Neuronal stem cell (in vitro differentiated cells): Measurements from ENCODE around the gene TPI1.

Source experiments
- DNase-seq: peaks from one replicate; pipeline ENCODE4 v3.0.0-alpha.2; 2013; ENCODE audit warnings: low spot score
- H2AFZ ChIP-seq: one replicate; pipeline ENCODE4 v1.6.1; 2013; ENCODE audit warnings: mild to moderate bottlenecking, low read length, inconsistent platforms
- H2AK5ac ChIP-seq: 2 replicates; pipeline ENCODE4 v1.6.1; 2013; ENCODE audit warnings: low read depth, mild to moderate bottlenecking, inconsistent platforms, low read length, moderate library complexity, mixed read lengths
- H2BK120ac ChIP-seq: 2 replicates; pipeline ENCODE4 v1.6.1; 2013; ENCODE audit warnings: low read depth, mild to moderate bottlenecking, inconsistent platforms, low read length, moderate library complexity, mixed read lengths
- H2BK12ac ChIP-seq: one replicate; pipeline ENCODE4 v1.6.1; 2013; ENCODE audit warnings: low read length, inconsistent platforms
- H2BK15ac ChIP-seq: 2 replicates; pipeline ENCODE4 v1.6.1; 2013; ENCODE audit warnings: mild to moderate bottlenecking, low read length, inconsistent platforms, mixed read lengths
- H2BK5ac ChIP-seq: one replicate; pipeline ENCODE4 v1.6.1; 2013; ENCODE audit warnings: inconsistent platforms, mild to moderate bottlenecking, low read length, moderate library complexity
- H3K14ac ChIP-seq: one replicate; pipeline ENCODE4 v1.6.1; 2013; ENCODE audit warnings: low read length, inconsistent platforms
- H3K18ac ChIP-seq: 2 replicates; pipeline ENCODE4 v1.6.1; 2013; ENCODE audit warnings: low read length, inconsistent platforms
- H3K23ac ChIP-seq: 2 replicates; pipeline ENCODE4 v1.6.1; 2013; ENCODE audit warnings: low read depth, mild to moderate bottlenecking, mixed read lengths, low read length, inconsistent platforms; ENCODE audit not compliant: poor library complexity
- H3K27ac ChIP-seq: replicated peaks from 3 replicates; pipeline ENCODE4 v1.5.1; 2013; ENCODE audit warnings: low read length, inconsistent platforms
- H3K27me3 ChIP-seq, 3 experiments: 2 replicates each; pipeline ENCODE4 v1.6.1; 2013; ENCODE audit warnings: low read length in 3 of 3, mild to moderate bottlenecking in 2 of 3, inconsistent platforms in 1 of 3, low read depth in 1 of 3, mixed read lengths in 1 of 3, moderate library complexity in 1 of 3; ENCODE audit not compliant: control insufficient read depth in 3 of 3, insufficient read depth in 3 of 3
- H3K36me3 ChIP-seq, 2 donors: replicated peaks in 1 of 2; 2 replicates each; pipeline ENCODE4 v1.6.1; 2013; ENCODE audit warnings: low read length in 2 of 2; ENCODE audit not compliant: control insufficient read depth in 2 of 2, insufficient read depth in 2 of 2
- H3K4ac ChIP-seq: 2 replicates; pipeline ENCODE4 v1.6.1; 2013; ENCODE audit warnings: inconsistent platforms, mild to moderate bottlenecking, low read length, moderate library complexity
- H3K4me1 ChIP-seq, 2 donors: 1 replicate in 1 of 2; 2 replicates in 1 of 2; pipeline ENCODE4 v1.6.1; 2013; ENCODE audit warnings: low read length in 2 of 2, low read depth in 1 of 2; ENCODE audit not compliant: control insufficient read depth in 2 of 2, insufficient read depth in 1 of 2
- H3K4me2 ChIP-seq: one replicate; pipeline ENCODE4 v1.6.1; 2013; ENCODE audit warnings: mild to moderate bottlenecking, low read length, inconsistent platforms; ENCODE audit not compliant: insufficient read depth, poor library complexity, severe bottlenecking
- H3K4me3 ChIP-seq, 2 donors: 2 replicates each; pipeline ENCODE4 v1.5.1; 2013; ENCODE audit warnings: low read length in 2 of 2, mild to moderate bottlenecking in 2 of 2, inconsistent platforms in 1 of 2, moderate library complexity in 1 of 2
- H3K79me1 ChIP-seq: one replicate; pipeline ENCODE4 v1.6.1; 2013; ENCODE audit warnings: low read depth, mild to moderate bottlenecking, inconsistent platforms, low read length, moderate library complexity
- H3K9ac ChIP-seq: one replicate; pipeline ENCODE4 v1.6.1; 2013; ENCODE audit warnings: mild to moderate bottlenecking, low read depth, low read length, inconsistent platforms; ENCODE audit not compliant: poor library complexity
- H3K9me3 ChIP-seq, 2 donors: replicated peaks in 1 of 2; 2 replicates each; pipeline versions ENCODE3 to v1.6.1; 2013; ENCODE audit warnings: low read length in 2 of 2, mild to moderate bottlenecking in 2 of 2, inconsistent platforms in 1 of 2, low read depth in 1 of 2, mixed read lengths in 1 of 2, moderate library complexity in 1 of 2; ENCODE audit not compliant: control insufficient read depth in 2 of 2, insufficient read depth in 1 of 2
- H4K8ac ChIP-seq: one replicate; pipeline ENCODE4 v1.6.1; 2013; ENCODE audit warnings: low read depth, mild to moderate bottlenecking, inconsistent platforms, low read length, moderate library complexity
- H4K91ac ChIP-seq: one replicate; pipeline ENCODE4 v1.6.1; 2013; ENCODE audit warnings: low read length, low read depth, mild to moderate bottlenecking, inconsistent platforms; ENCODE audit not compliant: poor library complexity
- WGBS, 2 donors: extraction: QIAGEN DNeasy Blood & Tissue Kit; methylation state at CpG; one replicate each; pipeline ENCODE4 v1.1.7; 2013; ENCODE audit warnings: missing lambda C conversion rate in 2 of 2, mixed read lengths in 1 of 2; ENCODE audit not compliant: insufficient read length in 2 of 2, insufficient replicate concordance in 1 of 2; ENCODE audit errors: extremely low coverage in 2 of 2; 5-methylcytosine and 5-hydroxymethylcytosine counted together

The TPI1 gene

DNA sequence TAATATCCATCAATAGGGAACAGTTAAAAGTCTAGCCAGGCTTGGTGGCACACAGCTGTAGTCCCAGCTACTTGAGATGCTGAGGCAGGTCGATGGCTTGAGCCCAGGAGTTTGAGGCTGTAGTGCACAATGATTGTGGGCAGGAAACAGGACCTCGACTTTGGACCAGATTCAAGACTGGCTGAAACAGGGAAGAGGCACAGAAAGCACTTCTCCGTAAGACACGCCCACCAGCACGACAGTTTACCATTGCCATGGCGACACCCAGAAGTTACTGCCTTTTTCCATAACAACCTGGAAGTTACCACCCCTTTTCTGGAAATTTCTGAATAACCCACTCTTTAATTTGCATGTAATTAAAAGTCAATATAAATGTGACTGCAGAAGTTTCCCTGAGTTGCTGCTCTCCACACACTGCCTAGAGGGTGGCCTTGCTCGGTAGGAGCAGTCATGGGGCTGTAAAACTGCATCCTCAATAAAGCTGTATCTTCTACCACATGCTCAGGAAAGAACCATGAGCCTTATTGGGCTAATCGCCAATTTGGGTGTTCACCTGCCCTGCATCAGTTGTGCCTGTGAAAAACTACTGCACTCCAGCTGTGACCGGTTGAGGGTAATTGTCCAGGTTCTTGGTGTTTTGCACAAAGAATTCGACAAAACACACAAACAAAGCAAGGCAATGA lies 32.6 kb downstream of the TPI1 start:
- Histone ChIP-seq H3K27ac (no peak overlapping the region), H2BK120ac (no peak overlapping the region), H2BK5ac (no peak overlapping the region), H3K9me3 (no peaks in the 10 kb centered on the region), H4K8ac (no peak overlapping the region), H3K23ac (no peak overlapping the region), H3K18ac (no peak overlapping the region), H4K91ac (no peak overlapping the region), H2AFZ (no peak overlapping the region), H3K4me1 (peaks cover 3 to 6% of the 10 kb centered on the region in 2 donors), H2BK12ac (no peak overlapping the region), H3K4ac (no peak overlapping the region), H3K27me3 (no peaks in the 10 kb centered on the region), H2AK5ac (no peak overlapping the region), H3K14ac (no peak overlapping the region), H3K4me2 (no peak overlapping the region), H3K4me3 (no peak overlapping the region), H2BK15ac (no peak overlapping the region), H3K9ac (no peak overlapping the region), H3K79me1 (no peaks in the 10 kb centered on the region), H3K36me3 (no peaks in the 10 kb centered on the region)
- whole genome bisulfite sequencing, 2 donors, result no CpG with 5 or more reads among the region's 10 CpGs
- DNase-seq, result no peak

DNA sequence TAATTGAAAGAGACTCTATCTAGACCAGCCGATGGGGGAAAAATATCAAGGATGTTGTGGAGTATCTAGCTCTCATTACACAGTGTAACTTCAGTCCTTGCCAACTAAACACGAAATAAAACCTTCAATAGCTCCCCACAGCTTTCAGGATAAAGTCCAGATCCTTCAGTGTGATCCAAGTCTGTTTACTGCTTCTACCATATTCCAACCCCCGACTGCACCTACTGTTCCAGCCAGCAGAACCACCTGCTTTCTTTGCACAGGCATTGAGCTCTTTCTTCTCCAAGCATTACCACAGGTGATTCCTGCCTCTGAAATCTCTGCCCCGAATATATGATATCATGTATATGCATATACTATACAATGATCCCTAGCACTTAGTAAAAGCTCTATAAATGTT lies 35.1 kb downstream of the TPI1 start:
- H3K4me3 ChIP-seq, result no peak overlapping the region
- H3K9me3 ChIP-seq, result no peaks in the 10 kb centered on the region
- no peak overlapping the region for H3K14ac ChIP-seq
- H2BK120ac ChIP-seq, result no peak overlapping the region
- no peak overlapping the region for H2BK5ac ChIP-seq
- H3K4me2 ChIP-seq, result no peak overlapping the region
- H3K4ac ChIP-seq, result no peak overlapping the region
- no peak overlapping the region for H2AFZ ChIP-seq
- H3K27me3 ChIP-seq, result no peaks in the 10 kb centered on the region
- H3K79me1 ChIP-seq, result peaks cover 1% of the 10 kb centered on the region
- H2BK15ac ChIP-seq, result no peak overlapping the region
- no peak overlapping the region for H3K18ac ChIP-seq
- no peak overlapping the region for H4K91ac ChIP-seq
- no peak overlapping the region for H4K8ac ChIP-seq
- WGBS, 2 donors, result no CpG with 5 or more reads among the region's 4 CpGs
- no peaks in the 10 kb centered on the region for H3K36me3 ChIP-seq
- no peak overlapping the region for H3K27ac ChIP-seq
- H3K23ac ChIP-seq, result no peak overlapping the region
- H3K9ac ChIP-seq, result no peak overlapping the region
- H3K4me1 ChIP-seq, result peaks cover 10 to 15% of the 10 kb centered on the region in 2 donors
- H2AK5ac ChIP-seq, result no peak overlapping the region
- no peak overlapping the region for H2BK12ac ChIP-seq
- no peak for DNase-seq

DNA sequence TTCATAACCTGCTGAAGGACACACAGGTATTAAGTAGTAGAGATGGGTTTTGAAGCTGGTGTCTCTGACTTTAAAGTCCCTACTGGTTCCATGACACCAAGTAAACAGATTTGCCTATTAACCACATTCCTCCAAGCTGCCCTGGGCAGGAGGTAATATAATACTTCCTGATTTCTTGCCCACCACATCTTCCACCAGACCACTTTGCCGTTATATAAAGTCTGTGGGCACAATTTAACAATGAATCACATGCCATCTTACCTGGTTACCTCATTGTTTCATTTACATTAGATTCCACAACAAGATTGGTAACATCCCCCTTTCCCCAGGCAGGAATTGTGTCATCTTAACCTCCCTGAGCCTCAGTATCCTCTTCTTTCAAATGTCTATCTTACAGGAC lies 36.4 kb downstream of the TPI1 start:
- Histone ChIP-seq H3K14ac (no peak overlapping the region), H3K9me3 (no peaks in the 10 kb centered on the region), H3K27me3 (no peaks in the 10 kb centered on the region), H3K4me1 (peaks cover 10 to 15% of the 10 kb centered on the region in 2 donors), H3K18ac (no peak overlapping the region), H2AFZ (peak overlapping the region; percentile 93), H2BK120ac (no peak overlapping the region), H2BK12ac (no peak overlapping the region), H3K27ac (no peak overlapping the region), H2BK5ac (no peak overlapping the region), H3K23ac (no peak overlapping the region), H4K91ac (no peak overlapping the region), H4K8ac (no peak overlapping the region), H3K9ac (no peak overlapping the region), H2AK5ac (no peak overlapping the region), H3K4me3 (no peak overlapping the region), H3K4ac (no peak overlapping the region), H3K79me1 (peaks cover 1% of the 10 kb centered on the region), H3K36me3 (no peaks in the 10 kb centered on the region), H2BK15ac (no peak overlapping the region), H3K4me2 (no peak overlapping the region)
- DNase-seq, result no peak
- WGBS, 2 donors, result no CpG with 5 or more reads among the region's 1 CpG

DNA sequence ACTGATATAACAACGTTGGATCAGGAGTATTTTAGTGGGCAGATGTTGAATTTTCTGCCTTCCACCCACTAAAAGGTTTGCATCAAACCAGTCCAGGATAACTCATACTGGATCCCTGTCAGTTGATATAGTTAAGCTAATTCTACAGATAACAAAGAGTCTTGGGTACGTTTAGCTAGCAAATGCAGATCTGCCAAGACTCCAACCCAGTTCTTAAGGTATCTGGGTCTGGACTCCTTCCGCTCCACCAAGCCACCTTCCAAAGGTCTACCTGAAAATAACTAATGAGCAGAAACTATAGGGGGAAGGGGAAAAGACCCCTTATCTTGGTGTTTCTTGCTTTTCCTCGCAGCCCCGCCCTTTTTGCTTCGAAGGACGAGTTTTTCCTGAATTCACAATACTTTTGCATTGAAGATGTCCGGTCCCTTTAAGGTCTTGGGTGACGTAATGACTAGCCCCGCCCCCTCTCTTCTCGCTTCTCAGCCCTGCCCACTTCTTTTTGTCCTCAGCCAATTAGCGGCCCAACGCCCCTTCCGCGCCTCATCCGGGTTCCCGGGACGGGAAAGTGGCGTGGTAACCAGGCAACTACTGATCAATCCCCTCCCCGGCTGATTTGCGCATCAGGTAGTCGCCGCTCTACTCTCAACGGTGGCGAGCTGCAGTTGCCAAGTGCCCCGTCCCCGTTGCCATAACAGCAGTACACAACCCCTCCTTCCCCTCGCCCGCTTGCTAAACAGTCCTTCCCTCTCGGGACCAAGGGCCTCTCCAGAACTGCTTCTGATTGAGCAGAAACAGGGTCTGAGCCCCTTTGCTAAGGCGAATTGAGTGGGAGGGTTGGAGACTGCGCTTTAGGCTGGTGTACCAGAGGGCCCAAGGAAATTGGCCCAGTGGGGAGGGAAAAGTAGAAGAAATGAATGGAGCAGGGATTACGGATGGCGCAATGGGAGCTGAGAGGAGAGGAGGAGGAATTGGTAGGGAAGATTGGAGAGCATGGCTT lies 37.2 kb downstream of the TPI1 start, which contains the start of gene LRRC23:
Gene LRRC23 (plus strand): TSS at position 543 of the 997 bp plus-strand sequence. CDS start 812 bp downstream, outside the sequence.
- peak within 1 kb of the TSS; percentile 55 to 72 for H3K4me3 ChIP-seq
- peak within 1 kb of the TSS; percentile 88 for H2BK5ac ChIP-seq
- H3K14ac ChIP-seq, result no peak within 1 kb of the TSS
- peak within 1 kb of the TSS; percentile 86 for H3K18ac ChIP-seq
- H2AFZ ChIP-seq, result peak within 1 kb of the TSS; percentile 93
- peak; percentile 99 for DNase-seq
- H2BK120ac ChIP-seq, result no peak within 1 kb of the TSS
- H3K9me3 ChIP-seq, result no peaks in the 10 kb centered on the region
- no peak within 1 kb of the TSS for H4K91ac ChIP-seq
- H2AK5ac ChIP-seq, result no peak within 1 kb of the TSS
- peak within 1 kb of the TSS; percentile 47 for H2BK12ac ChIP-seq
- no peaks in the 10 kb centered on the region for H3K27me3 ChIP-seq
- H3K23ac ChIP-seq, result peak within 1 kb of the TSS; percentile 51
- WGBS, 2 donors, result no CpG with 5 or more reads among the region's 34 CpGs
- H3K27ac ChIP-seq, result peak within 1 kb of the TSS; percentile 93
- H3K36me3 ChIP-seq, result no peaks in the 10 kb centered on the region
- peak within 1 kb of the TSS; percentile 79 for H3K4ac ChIP-seq
- H3K4me1 ChIP-seq, result peaks cover 10 to 15% of the 10 kb centered on the region in 2 donors
- peak within 1 kb of the TSS; percentile 75 for H3K9ac ChIP-seq
- H4K8ac ChIP-seq, result no peak within 1 kb of the TSS
- peaks cover 1% of the 10 kb centered on the region for H3K79me1 ChIP-seq
- peak within 1 kb of the TSS; percentile 88 for H3K4me2 ChIP-seq
- peak within 1 kb of the TSS; percentile 71 for H2BK15ac ChIP-seq
